OCI-LY1 (cell line): ENCODE measurements around the gene ADO.

Experiments used
- H2AFZ ChIP-seq: fragments of 200-600 bp; sonication (generic), shearing (Covaris generic); 2 replicates; pipeline ENCODE4 v1.6.0; 2014; ENCODE audit warnings: antibody characterized with exemption, mild to moderate bottlenecking, low read length
- H3F3A ChIP-seq: fragments of 200-600 bp; sonication (generic), shearing (Covaris generic); 2 replicates; pipeline ENCODE4 v1.6.0; 2014; ENCODE audit warnings: mild to moderate bottlenecking, antibody characterized with exemption, low read length, moderate library complexity; ENCODE audit not compliant: insufficient read depth
- H3K27ac ChIP-seq: fragments of 200-600 bp; sonication (generic); 2 replicates; pipeline ENCODE4 v1.5.1; 2014; ENCODE audit warnings: low read length, mixed run types, mild to moderate bottlenecking, low read depth; ENCODE audit not compliant: poor library complexity, severe bottlenecking
- H3K27me3 ChIP-seq: fragments of 200-600 bp; sonication (generic); 2 replicates; pipeline ENCODE4 v1.6.0; 2014; ENCODE audit warnings: antibody characterized with exemption, mild to moderate bottlenecking, low read length, moderate library complexity; ENCODE audit not compliant: insufficient read depth
- H3K36me3 ChIP-seq: fragments of 200-600 bp; sonication (generic); 2 replicates; pipeline ENCODE4 v1.6.1; 2014; ENCODE audit warnings: mild to moderate bottlenecking, antibody characterized with exemption, low read length, moderate library complexity, mixed read lengths; ENCODE audit not compliant: insufficient read depth
- H3K4me1 ChIP-seq: fragments of 200-600 bp; sonication (generic); 2 replicates; pipeline ENCODE4 v1.5.1; 2014; ENCODE audit warnings: mild to moderate bottlenecking, low read length, moderate library complexity; ENCODE audit not compliant: insufficient read depth, severe bottlenecking
- H3K4me2 ChIP-seq: fragments of 200-600 bp; sonication (generic), shearing (Covaris generic); 2 replicates; pipeline ENCODE4 v1.6.1; 2014; ENCODE audit warnings: low read length
- H3K4me3 ChIP-seq: fragments of 200-600 bp; sonication (generic); 2 replicates; pipeline ENCODE4 v1.5.1; 2014; ENCODE audit warnings: low read length, low read depth, mild to moderate bottlenecking, mixed read lengths; ENCODE audit not compliant: poor library complexity, severe bottlenecking
- H3K79me2 ChIP-seq: fragments of 200-600 bp; shearing (Covaris generic); 2 replicates; pipeline ENCODE4 v1.6.1; 2016; ENCODE audit warnings: mixed run types, low read length, mixed read lengths; ENCODE audit not compliant: insufficient read depth
- H3K9ac ChIP-seq: fragments of 200-600 bp; sonication (generic), shearing (Covaris generic); 2 replicates; pipeline ENCODE4 v1.6.1; 2014; ENCODE audit warnings: mild to moderate bottlenecking, low read length, mixed read lengths
- H3K9me2 ChIP-seq: fragments of 200-600 bp; sonication (generic), shearing (Covaris generic); 2 replicates; pipeline ENCODE4 v1.6.1; 2014; ENCODE audit warnings: low read depth, mild to moderate bottlenecking, low read length, mixed read lengths
- H3K9me3 ChIP-seq: fragments of 200-600 bp; shearing (Covaris generic); 2 replicates; pipeline ENCODE4 v1.6.1; 2014; ENCODE audit warnings: low read length, mixed read lengths
- H4K20me1 ChIP-seq: fragments of 200-600 bp; sonication (generic), shearing (Covaris generic); 2 replicates; pipeline ENCODE4 v1.6.0; 2016; ENCODE audit warnings: mild to moderate bottlenecking, low read length; ENCODE audit not compliant: insufficient read depth
- EZH2 ChIP-seq: fragments of 200-600 bp; sonication (generic), shearing (Covaris generic); IDR thresholded peaks from 2 replicates; pipeline ENCODE4 v1.8.0; 2017; ENCODE audit warnings: borderline replicate concordance, mixed run types, mild to moderate bottlenecking, antibody characterized with exemption, low read length, moderate library complexity, mixed read lengths
- TF ChIP-seq, protein P1 (sequence below): fragments of 200-600 bp; sonication (generic), shearing (Covaris generic); IDR thresholded peaks from 2 replicates; pipeline ENCODE4 v1.5.1; 2017; ENCODE audit warnings: mild to moderate bottlenecking, antibody characterized with exemption, low read length, moderate library complexity, mixed read lengths

Gene ADO

GRCh38 chr10:62790019-62790555 lies 14.4 kb upstream of the ADO start:
- Histone ChIP-seq H3K79me2 (no peaks in the 10 kb centered on the region), H3K27ac (no peak overlapping the region), H3K27me3 (no peaks in the 10 kb centered on the region; the same call in 1 of the 2 replicates), H4K20me1 (no peaks in the 10 kb centered on the region), H2AFZ (no peak overlapping the region), H3K4me1 (no peaks in the 10 kb centered on the region), H3K9ac (no peak overlapping the region), H3K36me3 (no peaks in the 10 kb centered on the region), H3K4me2 (no peak overlapping the region), H3K9me2 (no peaks in the 10 kb centered on the region), H3K9me3 (no peaks in the 10 kb centered on the region), H3F3A (no peaks in the 10 kb centered on the region), H3K4me3 (no peak overlapping the region)
- TF ChIP-seq, protein P1, sequence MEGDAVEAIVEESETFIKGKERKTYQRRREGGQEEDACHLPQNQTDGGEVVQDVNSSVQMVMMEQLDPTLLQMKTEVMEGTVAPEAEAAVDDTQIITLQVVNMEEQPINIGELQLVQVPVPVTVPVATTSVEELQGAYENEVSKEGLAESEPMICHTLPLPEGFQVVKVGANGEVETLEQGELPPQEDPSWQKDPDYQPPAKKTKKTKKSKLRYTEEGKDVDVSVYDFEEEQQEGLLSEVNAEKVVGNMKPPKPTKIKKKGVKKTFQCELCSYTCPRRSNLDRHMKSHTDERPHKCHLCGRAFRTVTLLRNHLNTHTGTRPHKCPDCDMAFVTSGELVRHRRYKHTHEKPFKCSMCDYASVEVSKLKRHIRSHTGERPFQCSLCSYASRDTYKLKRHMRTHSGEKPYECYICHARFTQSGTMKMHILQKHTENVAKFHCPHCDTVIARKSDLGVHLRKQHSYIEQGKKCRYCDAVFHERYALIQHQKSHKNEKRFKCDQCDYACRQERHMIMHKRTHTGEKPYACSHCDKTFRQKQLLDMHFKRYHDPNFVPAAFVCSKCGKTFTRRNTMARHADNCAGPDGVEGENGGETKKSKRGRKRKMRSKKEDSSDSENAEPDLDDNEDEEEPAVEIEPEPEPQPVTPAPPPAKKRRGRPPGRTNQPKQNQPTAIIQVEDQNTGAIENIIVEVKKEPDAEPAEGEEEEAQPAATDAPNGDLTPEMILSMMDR, result no peak
- TF ChIP-seq EZH2, result no peak

DNA sequence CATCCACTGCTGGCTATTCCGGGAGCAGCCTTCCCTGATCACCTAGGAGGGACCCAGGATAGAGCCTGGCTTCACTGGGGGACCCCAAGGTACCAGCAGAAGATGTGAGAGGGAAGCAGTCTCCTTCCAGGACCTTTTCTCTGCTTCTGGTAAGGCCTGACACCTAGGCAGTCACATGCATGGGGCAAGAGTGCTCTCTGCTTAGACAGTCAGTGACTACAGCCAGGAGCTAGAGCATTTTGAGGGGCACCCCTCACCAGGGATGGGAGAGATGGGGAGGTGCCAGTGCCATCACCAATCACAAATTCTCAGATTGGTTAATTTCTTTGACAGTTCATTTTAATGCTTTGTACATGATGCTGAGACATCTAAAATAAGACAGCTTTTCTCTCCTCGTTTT lies 13.9 kb upstream of the ADO start:
- TF ChIP-seq EZH2, result no peak
- TF ChIP-seq, protein P1, result no peak
- H3K79me2 ChIP-seq, result no peaks in the 10 kb centered on the region

DNA sequence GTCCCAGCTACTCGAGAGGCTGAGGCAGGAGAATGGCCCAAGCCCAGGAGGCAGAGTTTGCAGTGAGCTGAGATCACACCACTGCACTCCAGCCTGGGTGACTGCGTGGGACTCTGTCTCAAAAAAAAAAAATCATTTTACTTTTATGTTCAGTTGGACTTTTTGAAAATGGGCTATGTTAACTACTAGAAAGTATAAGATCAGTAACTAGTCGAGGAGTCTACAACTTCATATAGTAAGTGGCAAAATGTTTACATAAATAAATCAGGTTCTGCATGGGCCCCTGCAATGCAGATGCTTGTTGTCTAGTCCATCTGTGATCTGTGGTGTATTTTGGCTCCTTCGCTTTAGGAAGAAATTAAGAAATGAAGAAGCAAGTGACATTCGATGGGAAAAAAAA lies 12.3 kb upstream of the ADO start:
- no peaks in the 10 kb centered on the region for H3K36me3 ChIP-seq
- H3K27me3 ChIP-seq, result no peaks in the 10 kb centered on the region; the same call in 1 of the 2 replicates
- no peaks in the 10 kb centered on the region for H4K20me1 ChIP-seq
- no peaks in the 10 kb centered on the region for H3K79me2 ChIP-seq
- no peak overlapping the region for H3K27ac ChIP-seq
- no peak overlapping the region for H3K9ac ChIP-seq
- H3K9me2 ChIP-seq, result no peaks in the 10 kb centered on the region
- H3K9me3 ChIP-seq, result no peaks in the 10 kb centered on the region
- no peaks in the 10 kb centered on the region for H3F3A ChIP-seq
- H2AFZ ChIP-seq, result no peak overlapping the region
- H3K4me1 ChIP-seq, result no peaks in the 10 kb centered on the region
- H3K4me2 ChIP-seq, result no peak overlapping the region
- TF ChIP-seq EZH2, result no peak
- TF ChIP-seq, protein P1, result no peak
- no peak overlapping the region for H3K4me3 ChIP-seq

More for the DNA sequence above, 13.9 kb upstream of the ADO start:
- Histone ChIP-seq H2AFZ (no peak overlapping the region), H3K27me3 (no peaks in the 10 kb centered on the region; the same call in 1 of the 2 replicates), H3K9me2 (no peaks in the 10 kb centered on the region), H3K9me3 (no peaks in the 10 kb centered on the region), H3K9ac (no peak overlapping the region), H3K4me2 (no peak overlapping the region), H3K4me1 (no peaks in the 10 kb centered on the region), H3K36me3 (no peaks in the 10 kb centered on the region), H3K4me3 (no peak overlapping the region), H4K20me1 (no peaks in the 10 kb centered on the region), H3F3A (no peaks in the 10 kb centered on the region), H3K27ac (no peak overlapping the region)
